Stimulated activated naive B cell treated with anti-CD40 and anti-IgM and Interleukin-4, amounts not matched to agents 10 μg/mL and 1 μg/mL and 100 μg/mL, for 72 hours (primary cell): ENCODE data around the gene A4GALT.
"Not testable (repeated sequence)": the region's sequence is repeated elsewhere in the genome, so short reads cannot be mapped to it uniquely, and the experiment has no call there.

Source experiments
- ATAC-seq, 2 donors: fragments of 150-1000 bp; cut with Tn5 transposase; replicated peaks; 2 replicates each; pipeline ENCODE4 v1.10.0; 2021; ENCODE audit warnings: moderate library complexity in 1 of 2
- DNase-seq: peaks from one replicate; pipeline ENCODE4 v3.0.0; 2021
- H3K27ac Mint-ChIP-seq: one replicate; pipeline ENCODE4 v1.8.0; 2022; ENCODE audit warnings: mild to moderate bottlenecking, mixed read lengths
- H3K27me3 Mint-ChIP-seq, 2 donors: one replicate each; pipeline ENCODE4 v1.8.0; 2022; ENCODE audit warnings: mixed read lengths in 2 of 2
- H3K36me3 Mint-ChIP-seq, 2 donors: one replicate each; pipeline ENCODE4 v1.8.0; 2022; ENCODE audit warnings: mixed read lengths in 2 of 2, mild to moderate bottlenecking in 1 of 2
- H3K4me1 Mint-ChIP-seq, 2 donors: one replicate each; pipeline ENCODE4 v1.8.0; 2022; ENCODE audit warnings: mixed read lengths in 2 of 2, mild to moderate bottlenecking in 1 of 2
- H3K4me3 Mint-ChIP-seq, 2 donors: one replicate each; pipeline ENCODE4 v1.8.0; 2022; ENCODE audit warnings: mild to moderate bottlenecking in 2 of 2, mixed read lengths in 2 of 2, moderate library complexity in 1 of 2
- H3K9me3 Mint-ChIP-seq, 2 donors: one replicate each; pipeline ENCODE4 v1.8.0; 2022; ENCODE audit warnings: mixed read lengths in 2 of 2, mild to moderate bottlenecking in 1 of 2

A4GALT gene

DNA sequence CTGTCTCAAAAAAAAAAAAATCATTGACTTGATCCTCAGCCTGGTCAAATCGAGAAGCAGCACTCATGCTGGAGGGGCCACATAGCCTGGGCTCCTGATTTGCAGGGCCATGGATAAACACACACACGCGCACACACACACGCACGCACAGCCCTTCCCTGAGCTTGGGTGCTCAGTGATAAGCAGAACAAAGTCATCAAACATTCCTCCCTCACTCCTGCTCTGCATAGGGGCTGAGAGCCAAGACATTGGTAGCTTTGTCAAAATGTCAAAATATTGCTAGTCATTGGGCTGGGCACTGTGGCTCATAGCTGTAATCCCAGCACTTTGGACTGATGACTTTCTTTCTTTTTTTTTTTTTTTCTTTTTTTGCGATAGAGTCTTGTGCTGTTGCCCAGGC, 34.0 kb upstream of the A4GALT start:
- Mint-ChIP-seq H3K36me3 (no peaks in the 10 kb centered on the region), H3K27ac (no peak overlapping the region), H3K4me3 (no peak overlapping the region), H3K9me3 (no peaks in the 10 kb centered on the region), H3K4me1 (peaks cover 7 to 10% of the 10 kb centered on the region in 2 donors), H3K27me3 (peaks cover 4 to 28% of the 10 kb centered on the region in 2 donors)
- DNase-seq, result no peak
- no peak for ATAC-seq

- no peak overlapping the region for H3K27ac Mint-ChIP-seq
- H3K27me3 Mint-ChIP-seq, result peaks cover 4 to 19% of the 10 kb centered on the region in 2 donors
- DNase-seq, result no peak
- ATAC-seq, result peak; percentile 36 to 69
- H3K36me3 Mint-ChIP-seq, result no peaks in the 10 kb centered on the region
- no peaks in the 10 kb centered on the region for H3K9me3 Mint-ChIP-seq
- peaks cover 7 to 10% of the 10 kb centered on the region in 2 donors for H3K4me1 Mint-ChIP-seq
- no peak overlapping the region for H3K4me3 Mint-ChIP-seq
These were observed 32.2 kb upstream of the A4GALT start for GRCh38 chr22:42752912-42753311.

GRCh38 chr22:42752230-42752746, 31.6 kb upstream of the A4GALT start:
- Mint-ChIP-seq H3K4me1 (peaks cover 7 to 10% of the 10 kb centered on the region in 2 donors), H3K27ac (peak overlapping the region; percentile 81), H3K36me3 (no peaks in the 10 kb centered on the region), H3K9me3 (no peaks in the 10 kb centered on the region), H3K4me3 (no peak overlapping the region), H3K27me3 (peaks cover 0 to 16% of the 10 kb centered on the region in 2 donors)
- no peak for DNase-seq
- peak in 1 of 2 donors; percentile 56 for ATAC-seq

GRCh38 chr22:42750421-42750820, 29.8 kb upstream of the A4GALT start:
- H3K4me1 Mint-ChIP-seq, H3K9me3 Mint-ChIP-seq: not testable (repeated sequence)

DNA sequence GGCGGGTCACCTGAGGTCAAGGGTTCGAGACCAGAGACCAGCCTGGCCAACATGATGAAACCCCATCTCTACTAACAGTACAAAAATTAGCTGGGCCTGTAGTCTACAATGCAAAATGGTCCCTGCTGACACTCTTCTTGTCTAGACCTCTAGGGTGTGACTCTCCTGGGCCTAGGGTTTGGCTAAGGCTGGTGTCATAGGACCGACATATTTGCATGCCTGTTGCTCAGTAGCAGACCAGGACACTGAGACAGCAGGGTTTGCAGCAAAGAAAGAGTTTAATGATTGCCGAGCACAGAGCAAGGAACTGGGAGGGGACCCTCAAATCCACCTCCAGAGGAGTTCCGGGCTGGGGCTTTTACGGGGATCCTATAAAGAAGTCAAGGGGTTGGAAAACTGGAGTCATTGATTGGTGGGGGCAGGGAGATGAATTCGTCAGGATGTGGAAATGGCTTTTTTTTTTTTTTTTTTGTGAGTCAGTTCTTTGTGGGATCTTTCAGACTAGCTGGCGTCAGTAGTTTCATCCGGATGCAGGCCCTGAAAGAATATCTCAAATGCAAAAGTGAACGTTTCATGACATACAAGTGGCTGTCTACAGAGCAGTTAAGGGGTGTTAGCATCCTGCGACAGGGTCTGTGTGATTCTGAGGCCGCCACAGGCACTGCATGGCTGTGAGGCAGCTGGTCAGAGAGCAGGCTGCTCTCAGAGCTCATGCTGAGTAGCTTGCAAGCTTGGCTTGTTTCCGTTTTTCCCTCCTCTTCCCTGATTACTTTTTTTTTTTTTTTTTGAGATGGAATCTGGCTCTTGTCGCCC, 27.2 kb upstream of the A4GALT start:
- peaks cover 0 to 10% of the 10 kb centered on the region in 2 donors for H3K27me3 Mint-ChIP-seq
- H3K9me3 Mint-ChIP-seq, result no peaks in the 10 kb centered on the region
- DNase-seq, result no peak
- ATAC-seq, result no peak
- H3K4me3 Mint-ChIP-seq, result no peak overlapping the region
- H3K27ac Mint-ChIP-seq, result peak overlapping the region; percentile 71
- H3K4me1 Mint-ChIP-seq, result peaks cover 7 to 10% of the 10 kb centered on the region in 2 donors
- no peaks in the 10 kb centered on the region for H3K36me3 Mint-ChIP-seq

More at GRCh38 chr22:42750421-42750820, 29.8 kb upstream of the A4GALT start:
- H3K27me3 Mint-ChIP-seq, result peaks cover 0 to 15% of the 10 kb centered on the region in 2 donors
- H3K4me3 Mint-ChIP-seq, H3K27ac Mint-ChIP-seq, ATAC-seq, H3K36me3 Mint-ChIP-seq, DNase-seq: not testable (repeated sequence)

DNA sequence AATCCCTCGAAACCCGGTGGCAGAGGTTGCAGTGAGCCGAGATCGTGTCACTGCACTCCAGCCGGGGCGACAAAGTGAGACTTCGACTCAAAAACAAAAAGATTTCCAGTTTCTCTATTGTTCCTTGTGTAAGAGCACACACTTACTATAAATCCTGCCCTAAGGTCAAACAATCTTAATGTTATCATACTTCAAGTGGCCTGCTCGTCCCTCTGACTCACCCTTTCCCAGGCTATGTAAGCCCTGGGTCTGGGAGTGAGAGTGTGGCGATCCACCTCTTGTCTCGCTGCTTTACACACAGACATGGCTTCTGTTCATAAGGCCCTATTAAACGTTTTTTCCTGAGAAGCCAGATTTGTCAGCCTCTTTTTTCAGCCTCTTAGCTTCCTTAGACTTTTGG, 24.4 kb upstream of the A4GALT start:
- Mint-ChIP-seq H3K9me3 (no peaks in the 10 kb centered on the region), H3K27ac (no peak overlapping the region), H3K36me3 (no peaks in the 10 kb centered on the region), H3K27me3 (peaks cover 6 to 24% of the 10 kb centered on the region in 2 donors), H3K4me1 (no peaks in the 10 kb centered on the region), H3K4me3 (no peak overlapping the region)
- ATAC-seq (no peak), DNase-seq (no peak)

DNA sequence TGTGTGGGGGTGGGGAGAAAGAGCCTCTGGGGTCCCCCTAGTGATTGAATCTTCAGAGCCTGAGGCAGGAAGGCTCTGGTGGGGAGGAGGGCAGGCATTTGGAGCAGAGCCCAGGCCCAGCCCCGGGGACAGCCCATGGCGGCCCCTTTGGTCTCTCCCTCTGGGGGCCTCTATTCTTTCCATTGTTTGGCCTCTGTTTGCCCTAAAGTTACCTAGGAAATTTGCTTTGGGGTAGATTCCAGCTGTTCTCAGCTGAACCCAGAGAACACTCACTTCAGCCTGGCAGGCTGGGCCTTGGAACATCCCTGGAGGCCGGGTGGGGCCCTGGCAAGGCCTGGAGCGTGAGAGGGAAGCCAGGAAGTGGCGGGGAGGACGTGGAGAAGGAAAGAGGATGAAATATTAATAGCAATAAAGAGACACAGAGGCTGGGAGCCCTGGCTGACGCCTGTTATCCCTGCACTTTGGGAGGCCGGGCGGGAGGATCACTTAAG, 22.9 kb upstream of the A4GALT start:
- no peak overlapping the region for H3K27ac Mint-ChIP-seq
- H3K4me3 Mint-ChIP-seq, result no peak overlapping the region
- H3K27me3 Mint-ChIP-seq, result peaks cover 14 to 32% of the 10 kb centered on the region in 2 donors
- no peaks in the 10 kb centered on the region for H3K4me1 Mint-ChIP-seq
- no peaks in the 10 kb centered on the region for H3K36me3 Mint-ChIP-seq
- no peaks in the 10 kb centered on the region for H3K9me3 Mint-ChIP-seq
- ATAC-seq (no peak), DNase-seq (no peak)

GRCh38 chr22:42742940-42743339, 22.3 kb upstream of the A4GALT start:
- no peaks in the 10 kb centered on the region for H3K36me3 Mint-ChIP-seq

GRCh38 chr22:42740320-42740719, 19.6 kb upstream of the A4GALT start:
- not testable (repeated sequence) for H3K4me3 Mint-ChIP-seq, H3K9me3 Mint-ChIP-seq, ATAC-seq, H3K4me1 Mint-ChIP-seq, DNase-seq, H3K27ac Mint-ChIP-seq, H3K36me3 Mint-ChIP-seq
- H3K27me3 Mint-ChIP-seq, result peaks cover 22 to 23% of the 10 kb centered on the region in 2 donors

More at GRCh38 chr22:42742940-42743339, 22.3 kb upstream of the A4GALT start:
- Mint-ChIP-seq H3K27me3 (peaks cover 14 to 26% of the 10 kb centered on the region in 2 donors), H3K4me3 (no peak overlapping the region), H3K9me3 (no peaks in the 10 kb centered on the region), H3K27ac (no peak overlapping the region), H3K4me1 (no peaks in the 10 kb centered on the region)
- no peak for ATAC-seq
- no peak for DNase-seq

DNA sequence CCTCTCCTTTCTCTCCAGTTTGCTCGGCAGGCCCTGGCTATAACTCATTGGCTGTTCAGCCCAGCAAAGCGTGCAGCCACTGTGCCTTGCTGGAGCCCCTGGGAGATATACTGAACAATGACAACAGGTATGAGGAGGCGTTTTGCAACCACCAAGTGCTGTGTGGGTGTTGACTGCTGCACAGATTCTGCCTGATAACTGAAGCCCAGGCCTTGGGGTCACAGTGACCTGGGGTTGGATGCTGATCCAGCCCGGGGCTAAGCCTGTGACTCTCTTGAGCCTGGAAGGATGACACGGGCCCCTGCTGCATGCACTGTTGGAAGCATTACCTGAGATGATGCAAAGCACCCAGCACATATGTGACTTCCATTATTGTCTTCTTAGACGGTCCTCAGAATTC, 13.7 kb upstream of the A4GALT start:
- H3K27ac Mint-ChIP-seq, result no peak overlapping the region
- no peaks in the 10 kb centered on the region for H3K4me1 Mint-ChIP-seq
- H3K36me3 Mint-ChIP-seq, result no peaks in the 10 kb centered on the region
- peaks cover 13 to 18% of the 10 kb centered on the region in 2 donors for H3K27me3 Mint-ChIP-seq
- no peak overlapping the region for H3K4me3 Mint-ChIP-seq
- H3K9me3 Mint-ChIP-seq, result no peaks in the 10 kb centered on the region
- ATAC-seq, result no peak
- DNase-seq, result no peak

DNA sequence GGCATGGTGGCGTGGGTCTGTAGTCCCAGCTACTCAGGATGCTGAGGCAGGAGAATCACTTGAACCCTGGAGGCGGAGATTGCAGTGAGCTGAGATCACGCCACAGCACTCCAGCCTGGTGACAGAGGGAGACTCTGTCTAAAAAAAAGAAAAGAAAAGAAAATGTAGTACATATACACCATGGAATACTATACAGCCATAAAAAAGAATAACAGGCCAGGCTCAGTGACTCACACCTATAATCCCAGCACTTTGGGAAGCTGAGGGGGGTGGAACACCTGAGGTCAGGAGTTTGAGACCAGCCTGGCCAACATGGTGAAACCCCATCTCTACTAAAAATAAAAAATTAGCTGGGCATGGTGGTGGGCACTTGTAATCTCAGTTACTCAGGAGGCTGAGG, 12.7 kb upstream of the A4GALT start:
- DNase-seq, H3K27ac Mint-ChIP-seq, ATAC-seq, H3K4me3 Mint-ChIP-seq, H3K4me1 Mint-ChIP-seq, H3K36me3 Mint-ChIP-seq, H3K9me3 Mint-ChIP-seq: not testable (repeated sequence)
- H3K27me3 Mint-ChIP-seq, result peaks cover 7 to 13% of the 10 kb centered on the region in 2 donors

- H3K36me3 Mint-ChIP-seq, result no peaks in the 10 kb centered on the region
- peaks cover 12 to 13% of the 10 kb centered on the region in 2 donors for H3K27me3 Mint-ChIP-seq
- H3K4me3 Mint-ChIP-seq, result no peak overlapping the region
- peaks cover 3 to 6% of the 10 kb centered on the region in 2 donors for H3K4me1 Mint-ChIP-seq
- DNase-seq (no peak), ATAC-seq (no peak)
- no peaks in the 10 kb centered on the region for H3K9me3 Mint-ChIP-seq
- H3K27ac Mint-ChIP-seq, result no peak overlapping the region
These were observed 11.4 kb upstream of the A4GALT start for GRCh38 chr22:42732081-42732480.

DNA sequence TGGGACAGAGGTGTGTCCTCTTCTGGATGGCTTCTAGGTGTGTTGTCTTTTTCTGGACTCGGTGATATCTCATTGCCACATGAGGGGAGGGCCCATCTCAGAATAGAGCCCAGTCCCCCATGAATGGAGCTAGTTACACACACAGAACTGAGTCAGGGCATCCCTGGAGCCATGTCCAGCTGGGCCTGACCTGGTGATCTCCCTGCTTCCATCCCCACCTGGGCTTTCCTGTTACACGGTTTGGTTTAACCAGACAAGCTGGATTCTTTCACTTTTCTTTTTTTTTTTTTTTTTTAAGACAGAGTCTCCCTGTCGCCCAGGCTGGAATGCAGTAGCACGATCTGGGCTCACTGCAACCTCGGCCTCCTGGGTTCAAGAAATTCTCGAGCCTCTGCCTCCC, 6.1 kb upstream of the A4GALT start:
- no peaks in the 10 kb centered on the region for H3K9me3 Mint-ChIP-seq
- no peak for DNase-seq
- peaks cover 4 to 8% of the 10 kb centered on the region in 2 donors for H3K4me1 Mint-ChIP-seq
- H3K36me3 Mint-ChIP-seq, result no peaks in the 10 kb centered on the region
- H3K27ac Mint-ChIP-seq, result no peak overlapping the region
- ATAC-seq, result no peak
- H3K27me3 Mint-ChIP-seq, result peaks cover 14 to 44% of the 10 kb centered on the region in 2 donors
- no peak overlapping the region for H3K4me3 Mint-ChIP-seq

- no peak for DNase-seq
- H3K27me3 Mint-ChIP-seq, result peaks cover 23 to 48% of the 10 kb centered on the region in 2 donors
These were observed 5.1 kb upstream of the A4GALT start for GRCh38 chr22:42725606-42726355.

More at GRCh38 chr22:42725606-42726355, 5.1 kb upstream of the A4GALT start:
- Mint-ChIP-seq H3K9me3 (no peaks in the 10 kb centered on the region), H3K27ac (peak overlapping the region; percentile 4), H3K4me1 (peaks cover 13 to 18% of the 10 kb centered on the region in 2 donors), H3K36me3 (no peaks in the 10 kb centered on the region), H3K4me3 (no peak overlapping the region)
- no peak for ATAC-seq
